Nephron progenitor cell (in vitro differentiated cells): Measurements from ENCODE around the gene ACADM.
"Not testable (repeated sequence)": the region's sequence is repeated elsewhere in the genome, so short reads cannot be mapped to it uniquely, and the experiment has no call there.

Experiments
- DNase-seq: peaks from one replicate; pipeline ENCODE4 v3.0.0; 2021
- H3K27ac Mint-ChIP-seq: 2 replicates; pipeline ENCODE4 v1.8.0; 2021; ENCODE audit warnings: mild to moderate bottlenecking, moderate library complexity, mixed read lengths
- H3K27me3 Mint-ChIP-seq: 2 replicates; pipeline ENCODE4 v1.8.0; 2021; ENCODE audit warnings: mild to moderate bottlenecking, low read depth, mixed read lengths; ENCODE audit not compliant: poor library complexity
- H3K36me3 Mint-ChIP-seq: 2 replicates; pipeline ENCODE4 v1.8.0; 2021; ENCODE audit warnings: low read depth, mixed read lengths
- H3K4me1 Mint-ChIP-seq: 2 replicates; pipeline ENCODE4 v1.8.0; 2021; ENCODE audit warnings: mixed read lengths
- H3K4me3 Mint-ChIP-seq: 2 replicates; pipeline ENCODE4 v1.8.0; 2021; ENCODE audit warnings: mild to moderate bottlenecking, moderate library complexity, mixed read lengths
- H3K9me3 Mint-ChIP-seq: 2 replicates; pipeline ENCODE4 v1.8.0; 2021; ENCODE audit warnings: mild to moderate bottlenecking, moderate library complexity, mixed read lengths
- TF ChIP-seq, protein P1 (sequence below): fragments of 200-600 bp; sonication (generic); IDR thresholded peaks from 2 replicates; pipeline ENCODE4 v1.5.0; 2021; ENCODE audit warnings: antibody characterized with exemption

ACADM gene

DNA sequence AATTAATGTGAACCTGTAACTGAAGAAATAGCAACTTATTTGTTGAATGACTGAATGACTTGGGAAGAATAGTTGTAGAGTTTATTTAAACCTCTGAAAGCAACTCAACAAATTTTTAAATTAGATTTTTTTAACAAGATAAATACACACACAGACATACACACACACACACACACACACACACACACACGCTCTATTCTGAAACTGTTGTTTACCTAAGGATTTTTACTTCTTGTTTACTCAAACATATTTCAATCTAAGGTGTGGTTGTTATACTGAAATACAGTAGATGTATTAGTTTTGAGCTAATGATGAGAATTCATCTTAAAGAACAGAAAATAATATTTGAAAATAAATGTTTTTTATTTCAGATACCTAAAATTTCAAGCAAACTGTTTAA is 11.5 kb downstream of the ACADM start:
- Mint-ChIP-seq H3K27ac (no peak overlapping the region), H3K4me1 (no peaks in the 10 kb centered on the region)

DNA sequence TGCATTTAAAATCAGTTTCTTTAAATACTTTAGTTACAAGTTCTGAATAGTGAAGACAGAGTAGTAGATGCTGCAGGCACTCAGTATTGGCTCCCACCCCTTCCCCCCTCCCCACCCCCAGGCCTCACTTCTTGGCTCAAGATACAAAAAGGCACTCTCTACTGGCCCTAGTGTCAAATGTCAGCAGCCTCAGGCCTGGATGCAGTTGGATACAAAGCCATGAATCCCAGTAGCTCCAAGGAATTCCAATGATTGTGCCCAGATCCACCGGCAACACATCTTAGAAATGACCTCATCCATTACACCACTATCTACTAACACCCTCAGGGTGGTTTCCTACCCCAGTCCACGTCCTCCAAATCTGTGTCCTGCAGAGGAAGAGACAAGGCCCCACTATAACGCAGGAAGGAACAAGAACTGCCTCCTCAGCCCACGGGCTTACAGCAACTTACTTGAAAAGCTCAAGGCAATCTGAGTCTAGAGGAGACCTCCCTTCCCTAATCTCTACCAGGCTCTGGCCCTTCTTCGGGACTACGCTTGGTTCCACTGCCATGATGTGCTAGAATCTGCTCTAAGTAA is 17.6 kb downstream of the ACADM start:
- Mint-ChIP-seq H3K4me1 (no peaks in the 10 kb centered on the region), H3K4me3 (no peak overlapping the region), H3K36me3 (peaks cover 26% of the 10 kb centered on the region), H3K27ac (peak overlapping the region; percentile 23), H3K9me3 (no peaks in the 10 kb centered on the region), H3K27me3 (no peaks in the 10 kb centered on the region)
- TF ChIP-seq, protein P1, sequence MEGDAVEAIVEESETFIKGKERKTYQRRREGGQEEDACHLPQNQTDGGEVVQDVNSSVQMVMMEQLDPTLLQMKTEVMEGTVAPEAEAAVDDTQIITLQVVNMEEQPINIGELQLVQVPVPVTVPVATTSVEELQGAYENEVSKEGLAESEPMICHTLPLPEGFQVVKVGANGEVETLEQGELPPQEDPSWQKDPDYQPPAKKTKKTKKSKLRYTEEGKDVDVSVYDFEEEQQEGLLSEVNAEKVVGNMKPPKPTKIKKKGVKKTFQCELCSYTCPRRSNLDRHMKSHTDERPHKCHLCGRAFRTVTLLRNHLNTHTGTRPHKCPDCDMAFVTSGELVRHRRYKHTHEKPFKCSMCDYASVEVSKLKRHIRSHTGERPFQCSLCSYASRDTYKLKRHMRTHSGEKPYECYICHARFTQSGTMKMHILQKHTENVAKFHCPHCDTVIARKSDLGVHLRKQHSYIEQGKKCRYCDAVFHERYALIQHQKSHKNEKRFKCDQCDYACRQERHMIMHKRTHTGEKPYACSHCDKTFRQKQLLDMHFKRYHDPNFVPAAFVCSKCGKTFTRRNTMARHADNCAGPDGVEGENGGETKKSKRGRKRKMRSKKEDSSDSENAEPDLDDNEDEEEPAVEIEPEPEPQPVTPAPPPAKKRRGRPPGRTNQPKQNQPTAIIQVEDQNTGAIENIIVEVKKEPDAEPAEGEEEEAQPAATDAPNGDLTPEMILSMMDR: no peak
- DNase-seq: no peak

More for the DNA sequence above, 11.5 kb downstream of the ACADM start:
- TF ChIP-seq, protein P1: no peak
- Mint-ChIP-seq H3K4me3 (no peak overlapping the region), H3K36me3 (peaks cover 54% of the 10 kb centered on the region), H3K9me3 (no peaks in the 10 kb centered on the region), H3K27me3 (no peaks in the 10 kb centered on the region)
- DNase-seq: no peak

DNA sequence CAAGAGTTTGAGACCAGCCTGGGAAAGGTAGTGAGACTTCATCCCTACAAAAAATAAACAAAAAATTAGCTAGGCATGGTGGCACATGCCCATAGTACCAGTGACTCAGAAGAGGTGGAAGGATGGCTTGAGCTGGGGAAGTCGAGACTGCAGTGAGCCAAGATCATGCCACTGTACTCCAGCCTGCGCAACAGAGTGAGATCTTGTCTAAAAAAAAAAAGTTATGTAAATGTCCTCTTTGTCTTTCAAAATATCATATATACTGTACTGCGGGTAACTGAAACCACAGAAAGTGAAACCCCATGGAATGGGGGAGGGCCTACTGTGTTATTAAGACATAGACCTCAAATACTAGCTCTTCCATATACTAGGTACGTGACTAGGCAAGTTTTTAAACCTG is 20.8 kb downstream of the ACADM start:
- Mint-ChIP-seq H3K9me3 (no peaks in the 10 kb centered on the region), H3K27ac (no peak overlapping the region), H3K4me3 (no peak overlapping the region), H3K4me1 (no peaks in the 10 kb centered on the region), H3K27me3 (no peaks in the 10 kb centered on the region), H3K36me3 (peaks cover 27% of the 10 kb centered on the region)
- TF ChIP-seq, protein P1: no peak
- DNase-seq: no peak

DNA sequence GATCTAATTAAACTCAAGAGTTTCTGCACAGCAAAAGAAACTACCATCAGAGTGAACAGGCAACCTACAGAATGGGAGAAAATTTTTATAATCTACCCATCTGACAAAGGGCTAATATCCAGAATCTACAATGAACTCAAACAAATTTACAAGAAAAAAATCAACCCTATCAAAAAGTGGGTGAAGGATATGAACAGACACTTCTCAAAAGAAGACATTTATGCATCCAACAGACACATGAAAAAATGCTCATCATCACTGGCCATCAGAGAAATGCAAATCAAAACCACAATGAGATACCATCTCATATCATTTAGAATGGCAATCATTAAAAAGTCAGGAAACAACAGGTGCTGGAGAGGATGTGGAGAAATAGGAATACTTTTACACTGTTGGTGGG is 32.7 kb downstream of the ACADM start:
- H3K27me3 Mint-ChIP-seq, H3K4me3 Mint-ChIP-seq, H3K4me1 Mint-ChIP-seq, H3K27ac Mint-ChIP-seq, DNase-seq: not testable (repeated sequence)
- peaks cover 70% of the 10 kb centered on the region for H3K9me3 Mint-ChIP-seq
- peaks cover 90% of the 10 kb centered on the region for H3K36me3 Mint-ChIP-seq

DNA sequence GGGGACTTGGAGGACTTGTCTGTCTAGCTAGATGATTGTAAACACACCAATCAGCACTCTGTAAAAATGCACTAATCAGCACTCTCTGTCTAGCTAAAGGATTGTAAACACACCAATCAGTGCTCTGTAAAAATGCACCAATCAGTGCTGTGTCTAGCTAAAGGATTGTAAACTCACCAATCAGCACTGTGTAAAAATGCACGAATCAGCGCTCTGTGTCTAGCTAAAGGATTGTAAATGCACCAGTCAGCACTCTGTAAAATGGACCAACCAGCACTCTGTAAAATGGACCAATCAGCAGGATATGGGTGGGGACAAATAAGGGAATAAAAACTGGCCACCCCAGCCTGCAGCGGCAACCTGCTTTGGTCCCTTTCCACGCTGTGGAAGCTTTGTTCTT is 34.0 kb downstream of the ACADM start:
- Mint-ChIP-seq H3K36me3 (peaks cover 77% of the 10 kb centered on the region), H3K9me3 (peaks cover 58% of the 10 kb centered on the region)
- H3K4me3 Mint-ChIP-seq, H3K27me3 Mint-ChIP-seq, H3K4me1 Mint-ChIP-seq, H3K27ac Mint-ChIP-seq, DNase-seq: not testable (repeated sequence)

DNA sequence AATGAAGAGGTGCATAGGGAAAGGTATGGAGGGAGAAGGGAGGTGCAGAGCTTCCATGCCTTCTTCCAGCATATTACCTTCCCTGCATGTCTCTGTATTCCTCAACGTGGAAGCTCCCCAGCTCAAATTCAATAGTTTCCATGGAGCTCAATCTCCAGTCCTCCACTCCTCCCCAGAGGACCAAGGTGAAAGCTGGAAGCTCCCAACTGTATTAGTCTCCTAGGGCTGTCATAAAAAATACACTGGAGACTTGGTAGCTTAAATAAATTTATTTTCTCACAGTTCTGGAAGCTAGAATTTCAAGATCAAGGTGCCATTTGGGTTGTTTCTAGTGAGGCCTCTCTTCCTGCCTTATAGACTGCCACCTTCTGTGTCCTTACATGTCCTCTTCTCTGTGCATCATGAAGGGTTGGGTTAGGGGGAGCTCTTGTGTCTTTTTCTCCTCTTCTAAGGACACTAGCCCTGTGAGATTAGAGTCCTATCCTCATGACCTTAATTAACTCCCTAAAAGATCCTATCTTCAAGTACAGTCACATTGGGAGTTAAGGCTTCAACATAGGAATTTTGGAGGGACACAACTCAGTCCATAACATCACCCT is 39.6 kb downstream of the ACADM start:
- DNase-seq: no peak
- no peaks in the 10 kb centered on the region for H3K4me1 Mint-ChIP-seq
- H3K27me3 Mint-ChIP-seq: peaks cover 3% of the 10 kb centered on the region
- peaks cover 3% of the 10 kb centered on the region for H3K9me3 Mint-ChIP-seq
- H3K4me3 Mint-ChIP-seq: no peak overlapping the region
- TF ChIP-seq, protein P1: no peak
- H3K36me3 Mint-ChIP-seq: peaks cover 28% of the 10 kb centered on the region
- H3K27ac Mint-ChIP-seq: no peak overlapping the region

DNA sequence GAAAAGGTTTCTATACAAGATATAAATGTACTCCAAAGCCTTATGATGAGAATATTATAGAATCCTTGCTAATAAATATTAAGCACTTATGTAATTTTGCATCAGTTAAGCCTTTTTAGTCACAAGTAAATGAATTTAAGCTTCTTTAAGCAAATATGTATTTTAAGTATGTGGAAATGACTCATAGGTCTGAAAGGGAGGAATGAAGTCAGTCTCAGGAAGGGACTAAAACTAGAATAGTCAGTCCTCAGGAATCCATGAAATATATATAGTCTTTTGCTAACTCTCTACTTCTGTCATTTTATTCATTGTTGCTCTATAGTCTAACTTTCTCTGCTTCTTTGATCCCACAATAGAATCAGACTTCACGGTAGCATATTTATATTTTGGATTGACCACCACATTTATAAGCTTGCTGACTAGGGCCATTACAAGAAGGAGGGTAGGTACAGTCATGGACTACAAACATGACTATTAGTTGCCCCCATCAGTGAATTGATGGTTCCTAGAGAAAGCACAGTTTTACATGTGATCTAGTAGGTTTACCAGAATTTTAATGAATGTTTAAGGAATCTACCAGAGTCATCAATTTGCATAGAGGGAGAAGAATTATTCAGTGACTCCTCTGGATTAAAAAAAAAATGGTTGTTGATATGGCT is 41.3 kb downstream of the ACADM start:
- Mint-ChIP-seq H3K36me3 (peaks cover 19% of the 10 kb centered on the region), H3K27me3 (peaks cover 3% of the 10 kb centered on the region), H3K4me1 (no peaks in the 10 kb centered on the region), H3K27ac (no peak overlapping the region), H3K9me3 (no peaks in the 10 kb centered on the region), H3K4me3 (no peak overlapping the region)
- DNase-seq: no peak
- TF ChIP-seq, protein P1: no peak
